Glutamatergic neuron (in vitro differentiated cells): ENCODE results near the gene DENND5A. TPM values are rescaled to one million over a fixed set of nuclear protein-coding genes. Genes with fewer than 3 reads are reported as not detected.
"Not testable (repeated sequence)": the region's sequence is repeated elsewhere in the genome, so short reads cannot be mapped to it uniquely, and the experiment has no call there.

Experiments
- DNase-seq: peaks from one replicate; pipeline ENCODE4 v3.0.0; 2022
- H3K27ac Mint-ChIP-seq: one replicate; pipeline ENCODE4 v1.8.0; 2020; ENCODE audit warnings: mild to moderate bottlenecking, mixed read lengths, inconsistent platforms; ENCODE audit not compliant: unreplicated experiment
- H3K27me3 Mint-ChIP-seq: one replicate; pipeline ENCODE4 v1.8.0; 2020; ENCODE audit warnings: mild to moderate bottlenecking, moderate library complexity, mixed read lengths, inconsistent platforms; ENCODE audit not compliant: unreplicated experiment
- H3K36me3 Mint-ChIP-seq: one replicate; pipeline ENCODE4 v1.8.0; 2020; ENCODE audit warnings: mild to moderate bottlenecking, mixed read lengths, inconsistent platforms; ENCODE audit not compliant: unreplicated experiment
- H3K4me1 Mint-ChIP-seq: one replicate; pipeline ENCODE4 v1.8.0; 2020; ENCODE audit warnings: mild to moderate bottlenecking, low read depth, mixed read lengths, inconsistent platforms; ENCODE audit not compliant: unreplicated experiment
- H3K4me3 Mint-ChIP-seq: one replicate; pipeline ENCODE4 v1.8.0; 2020; ENCODE audit warnings: mild to moderate bottlenecking, mixed read lengths, inconsistent platforms; ENCODE audit not compliant: unreplicated experiment
- H3K9me3 Mint-ChIP-seq: one replicate; pipeline ENCODE4 v1.8.0; 2020; ENCODE audit warnings: mild to moderate bottlenecking, moderate library complexity, mixed read lengths, inconsistent platforms; ENCODE audit not compliant: unreplicated experiment
- total RNA-seq: library from RNA; stranded (reverse); fragmentation: NEBNext Ultra II Directional; extraction: Animal tissue kit (Norgen Biotek cat#: 25700); gene quantifications from one replicate; pipeline ENCODE4 v1.2.1, GENCODE V29; 2021; ENCODE audit not compliant: unreplicated experiment
- TF ChIP-seq, protein P1 (sequence below): fragments of 200-600 bp; sonication (generic); IDR thresholded peaks from one replicate; pipeline ENCODE4 v1.5.0; 2021; ENCODE audit not compliant: partially characterized antibody, unreplicated experiment

Gene DENND5A
- total RNA-seq, 1 donor from 2014 or later: 155 TPM

DNA sequence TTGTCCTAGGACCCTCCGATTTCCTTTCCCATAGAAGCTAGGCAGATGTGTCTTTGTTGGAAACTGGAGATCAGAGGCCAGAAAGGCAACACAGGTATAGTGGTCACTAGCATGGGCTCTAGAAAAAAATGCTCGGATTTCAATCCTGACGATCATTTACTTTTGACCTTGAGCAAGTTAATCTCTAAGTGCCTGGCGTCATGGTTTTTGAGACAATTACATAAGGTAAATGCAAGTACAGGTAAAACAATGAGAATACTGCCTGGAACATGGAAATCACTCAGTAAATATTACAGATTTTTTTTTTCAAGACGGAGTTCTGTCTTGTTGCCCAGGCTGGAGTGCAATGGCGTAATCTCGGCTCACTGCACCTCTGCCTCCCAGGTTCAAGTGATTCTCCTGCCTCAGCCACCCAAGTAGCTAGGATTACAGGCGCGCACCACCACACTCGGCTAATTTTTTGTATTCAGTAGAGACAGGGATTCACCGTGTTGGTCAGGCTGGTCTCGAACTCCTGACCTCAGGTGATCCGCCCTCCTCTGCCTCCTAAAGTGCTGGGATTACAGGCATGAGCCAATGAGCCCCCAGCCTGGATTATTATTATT, 1.1 kb upstream of the DENND5A start:
- TF ChIP-seq, protein P1, sequence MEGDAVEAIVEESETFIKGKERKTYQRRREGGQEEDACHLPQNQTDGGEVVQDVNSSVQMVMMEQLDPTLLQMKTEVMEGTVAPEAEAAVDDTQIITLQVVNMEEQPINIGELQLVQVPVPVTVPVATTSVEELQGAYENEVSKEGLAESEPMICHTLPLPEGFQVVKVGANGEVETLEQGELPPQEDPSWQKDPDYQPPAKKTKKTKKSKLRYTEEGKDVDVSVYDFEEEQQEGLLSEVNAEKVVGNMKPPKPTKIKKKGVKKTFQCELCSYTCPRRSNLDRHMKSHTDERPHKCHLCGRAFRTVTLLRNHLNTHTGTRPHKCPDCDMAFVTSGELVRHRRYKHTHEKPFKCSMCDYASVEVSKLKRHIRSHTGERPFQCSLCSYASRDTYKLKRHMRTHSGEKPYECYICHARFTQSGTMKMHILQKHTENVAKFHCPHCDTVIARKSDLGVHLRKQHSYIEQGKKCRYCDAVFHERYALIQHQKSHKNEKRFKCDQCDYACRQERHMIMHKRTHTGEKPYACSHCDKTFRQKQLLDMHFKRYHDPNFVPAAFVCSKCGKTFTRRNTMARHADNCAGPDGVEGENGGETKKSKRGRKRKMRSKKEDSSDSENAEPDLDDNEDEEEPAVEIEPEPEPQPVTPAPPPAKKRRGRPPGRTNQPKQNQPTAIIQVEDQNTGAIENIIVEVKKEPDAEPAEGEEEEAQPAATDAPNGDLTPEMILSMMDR: no peak
- peaks cover 13% of the 10 kb centered on the region for H3K27me3 Mint-ChIP-seq
- H3K27ac Mint-ChIP-seq: peak overlapping the region; percentile 86
- H3K36me3 Mint-ChIP-seq: no peaks in the 10 kb centered on the region
- H3K4me1 Mint-ChIP-seq: peaks cover 13% of the 10 kb centered on the region
- peak overlapping the region; percentile 87 for H3K4me3 Mint-ChIP-seq
- DNase-seq: no peak
- H3K9me3 Mint-ChIP-seq: peaks cover 12% of the 10 kb centered on the region

DNA sequence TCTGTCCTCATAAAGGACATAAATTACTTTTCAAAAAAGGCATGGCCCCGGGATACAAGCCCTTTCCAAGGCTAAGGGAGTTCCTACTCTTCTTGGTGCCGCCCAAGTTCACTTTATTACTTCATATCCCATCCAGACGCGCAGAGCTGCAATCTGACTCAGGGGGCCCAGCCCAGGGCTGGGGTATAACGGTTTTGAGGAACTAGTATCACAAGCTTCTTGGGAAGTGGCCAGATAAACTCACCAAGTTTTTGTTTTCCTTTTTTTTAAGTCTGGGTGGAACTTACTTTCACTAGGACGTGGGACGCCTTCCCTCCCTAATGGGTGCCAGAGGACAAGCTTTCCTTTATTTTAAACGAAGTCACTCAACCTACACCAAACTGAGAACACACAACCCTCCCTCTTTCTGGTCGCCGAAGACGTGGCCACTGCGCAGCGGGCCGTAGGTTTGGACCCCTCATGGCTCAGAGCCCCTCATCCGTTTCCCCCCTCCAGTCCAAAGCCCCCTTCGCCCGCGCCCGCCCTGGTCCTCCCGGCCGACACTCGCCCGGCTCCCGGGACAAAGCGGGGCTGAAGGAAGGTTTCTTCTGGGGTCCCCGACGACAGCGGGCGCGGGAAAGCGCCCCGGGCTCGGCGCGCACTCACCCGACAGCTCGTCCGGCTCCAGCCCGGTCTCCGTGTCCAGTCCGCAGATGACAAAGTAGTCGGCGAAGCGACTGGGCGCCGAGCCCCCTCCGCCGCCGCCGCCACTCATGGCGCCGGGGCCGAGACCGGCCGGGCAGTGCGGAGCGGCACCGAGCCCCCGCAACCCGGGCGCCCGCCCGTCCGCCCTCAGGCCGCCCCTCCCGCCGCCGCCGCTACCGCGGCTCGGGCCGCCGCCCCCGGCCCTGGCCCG, 587 bp downstream of the DENND5A start:
- H3K4me3 Mint-ChIP-seq: peak overlapping the region; percentile 94
- H3K27me3 Mint-ChIP-seq: peaks cover 13% of the 10 kb centered on the region
- H3K36me3 Mint-ChIP-seq: no peaks in the 10 kb centered on the region
- H3K27ac Mint-ChIP-seq: peak overlapping the region; percentile 91
- TF ChIP-seq, protein P1: no peak
- H3K4me1 Mint-ChIP-seq: peaks cover 21% of the 10 kb centered on the region
- peaks cover 12% of the 10 kb centered on the region for H3K9me3 Mint-ChIP-seq
- DNase-seq: peak; percentile 44

DNA sequence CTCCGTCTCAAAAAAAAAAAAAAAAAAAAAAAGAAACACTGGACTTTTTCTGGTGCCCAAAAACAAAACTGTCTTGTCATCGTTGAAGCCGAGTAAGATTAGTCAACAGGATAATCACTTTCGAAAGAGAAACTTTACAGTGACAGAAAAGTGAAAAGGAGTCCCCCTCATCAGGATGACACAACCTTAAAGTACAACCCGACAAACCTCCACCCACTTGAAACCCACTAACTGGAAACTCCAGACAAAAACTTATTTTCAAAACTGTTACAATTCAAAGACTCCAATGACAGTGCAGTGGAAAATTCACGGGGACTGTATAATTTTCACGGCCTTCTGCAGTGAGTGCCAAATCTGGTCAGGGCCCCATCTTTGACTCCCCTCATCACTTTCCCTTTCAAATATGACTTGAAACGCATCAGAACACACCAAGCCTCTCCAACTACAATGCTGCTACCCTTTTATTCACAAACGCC, 1.3 kb downstream of the DENND5A start:
- H3K4me1 Mint-ChIP-seq: peaks cover 21% of the 10 kb centered on the region
- no peaks in the 10 kb centered on the region for H3K36me3 Mint-ChIP-seq
- peak overlapping the region; percentile 94 for H3K4me3 Mint-ChIP-seq
- peaks cover 13% of the 10 kb centered on the region for H3K27me3 Mint-ChIP-seq
- H3K27ac Mint-ChIP-seq: peak overlapping the region; percentile 91
- no peak for DNase-seq
- TF ChIP-seq, protein P1: no peak
- H3K9me3 Mint-ChIP-seq: peaks cover 12% of the 10 kb centered on the region

DNA sequence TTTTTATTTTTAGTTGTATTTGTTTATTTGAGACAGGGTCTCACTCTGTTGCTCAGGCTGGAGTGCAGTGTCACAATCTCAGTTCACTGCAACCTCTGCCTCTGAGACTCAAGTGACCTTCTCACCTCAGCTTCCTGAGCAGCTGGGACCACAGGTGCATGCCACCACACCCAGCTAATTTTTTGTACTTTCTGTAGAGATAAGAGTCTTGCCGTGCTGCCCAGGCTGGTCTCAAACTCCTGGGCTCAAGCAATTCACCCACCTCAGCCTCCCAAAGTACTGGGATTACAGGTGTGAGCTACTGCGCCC, 4.4 kb downstream of the DENND5A start:
- DNase-seq, H3K9me3 Mint-ChIP-seq, H3K36me3 Mint-ChIP-seq, H3K27me3 Mint-ChIP-seq, H3K27ac Mint-ChIP-seq, H3K4me3 Mint-ChIP-seq: not testable (repeated sequence)
- H3K4me1 Mint-ChIP-seq: peaks cover 17% of the 10 kb centered on the region

DNA sequence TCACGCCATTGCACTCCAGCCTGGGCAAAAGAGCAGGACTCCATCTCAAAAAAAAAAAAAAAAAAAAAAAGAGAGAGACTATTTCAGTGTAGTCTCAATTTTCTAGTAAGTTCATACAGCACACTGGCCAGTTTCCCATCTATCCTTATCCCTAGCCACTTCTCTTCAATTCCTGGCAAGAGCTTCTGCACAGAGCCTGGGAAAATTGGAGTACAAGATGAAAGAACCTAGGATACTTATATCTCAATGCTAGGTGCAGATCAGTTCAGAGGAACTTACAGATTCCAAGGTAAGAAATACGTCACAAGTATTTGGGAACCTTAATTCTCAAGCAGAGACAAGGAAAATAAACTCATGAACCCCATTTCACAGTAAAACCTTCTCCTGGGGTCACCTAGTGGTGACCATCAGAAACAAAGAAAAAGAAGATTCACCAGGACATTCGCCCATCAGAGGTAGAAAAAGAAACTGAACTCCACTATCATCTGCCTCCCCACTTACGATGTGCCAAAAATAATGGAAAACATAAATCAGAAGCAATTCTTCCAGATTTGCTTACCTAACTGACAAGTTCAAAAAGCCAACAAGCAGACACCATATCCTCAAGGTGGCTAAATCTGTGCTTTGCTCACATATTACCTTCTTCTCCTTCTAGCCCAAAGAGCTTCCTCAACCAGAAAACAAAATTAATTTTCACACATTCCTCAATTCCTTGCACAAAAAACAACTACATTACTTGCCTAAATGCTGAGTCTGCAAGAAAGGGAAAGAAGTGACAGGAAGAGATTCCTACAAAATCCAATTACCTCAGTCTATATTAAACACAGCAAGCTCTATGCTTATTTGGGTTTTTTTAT, 4.9 kb downstream of the DENND5A start:
- peaks cover 7% of the 10 kb centered on the region for H3K9me3 Mint-ChIP-seq
- no peak for DNase-seq
- peak overlapping the region; percentile 3 for H3K4me3 Mint-ChIP-seq
- H3K36me3 Mint-ChIP-seq: no peaks in the 10 kb centered on the region
- TF ChIP-seq, protein P1: no peak
- H3K4me1 Mint-ChIP-seq: peaks cover 17% of the 10 kb centered on the region
- H3K27ac Mint-ChIP-seq: no peak overlapping the region
- peaks cover 7% of the 10 kb centered on the region for H3K27me3 Mint-ChIP-seq

DNA sequence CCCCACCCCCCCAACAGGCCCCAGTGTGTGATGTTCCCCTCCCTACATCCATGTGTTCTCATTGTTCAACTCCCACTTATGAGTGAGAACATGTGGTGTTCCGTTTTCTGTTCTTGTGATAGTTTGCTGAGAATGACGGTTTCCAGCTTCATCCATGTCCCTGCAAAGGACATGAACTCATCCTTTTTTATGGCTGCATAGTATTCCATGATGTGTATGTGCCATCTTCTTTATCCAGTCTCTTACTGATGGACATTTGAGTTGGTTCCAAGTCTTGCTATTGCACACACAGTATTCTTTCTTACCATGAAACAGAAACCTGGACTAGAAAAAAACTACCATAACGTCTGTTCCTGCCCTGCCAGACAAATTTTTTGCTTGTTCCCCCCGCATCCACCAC, 6.9 kb downstream of the DENND5A start:
- not testable (repeated sequence) for H3K27me3 Mint-ChIP-seq, H3K4me3 Mint-ChIP-seq, H3K9me3 Mint-ChIP-seq, H3K36me3 Mint-ChIP-seq, DNase-seq
- peak overlapping the region; percentile 14 for H3K27ac Mint-ChIP-seq
- peaks cover 13% of the 10 kb centered on the region for H3K4me1 Mint-ChIP-seq
